IPS-18c (cell line): ENCODE data around the gene BTBD9.

Source experiments
- H3K4me3 ChIP-seq: 2 replicates; pipeline ENCODE4 v1.7.0; 2013; ENCODE audit warnings: low read depth, mild to moderate bottlenecking, low read length, moderate library complexity; ENCODE audit not compliant: insufficient read depth
- H3K9me3 ChIP-seq: one replicate; pipeline ENCODE4 v1.6.1; 2013; ENCODE audit warnings: mild to moderate bottlenecking, low read length, moderate library complexity; ENCODE audit not compliant: control insufficient read depth, insufficient read depth

The BTBD9 gene

DNA sequence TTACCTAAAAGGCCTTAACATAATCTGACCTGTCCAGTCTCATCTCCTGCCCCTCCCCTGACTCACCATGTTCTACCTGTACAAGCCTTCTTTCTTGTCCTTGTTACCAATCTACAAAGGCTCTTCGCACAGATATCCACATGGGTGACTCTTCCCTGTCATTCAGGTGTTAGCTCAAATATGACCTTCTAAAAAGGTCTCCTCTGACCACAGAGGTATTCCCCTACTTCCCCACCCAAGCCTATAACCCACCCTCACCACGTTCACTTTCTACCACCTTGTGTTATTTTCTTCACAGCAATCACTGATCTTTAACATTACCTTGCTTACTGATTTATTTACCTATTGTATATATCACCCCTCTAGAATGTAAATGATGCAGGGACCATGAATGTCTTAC lies 96.7 kb downstream of the BTBD9 start:
- H3K4me3 ChIP-seq: no peak overlapping the region

DNA sequence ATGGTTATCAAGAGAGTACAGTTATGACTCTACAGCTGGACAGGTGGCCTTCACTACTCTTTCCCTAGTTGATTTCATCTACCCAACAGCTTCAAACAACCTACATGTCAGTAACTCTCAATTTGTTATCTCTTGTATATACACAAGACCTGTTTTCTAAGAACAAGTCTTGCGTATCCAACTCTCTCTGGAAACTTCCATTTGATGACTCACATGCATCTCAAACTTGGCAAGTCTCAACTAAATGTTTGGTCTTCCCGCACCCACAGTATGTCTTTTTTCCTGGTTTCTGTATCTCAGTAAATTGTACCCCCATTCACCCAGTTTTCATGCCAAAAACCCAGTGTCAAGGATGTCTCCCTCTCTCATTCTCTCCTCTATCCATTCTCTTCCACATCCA lies 97.7 kb downstream of the BTBD9 start:
- no peak overlapping the region for H3K4me3 ChIP-seq
- H3K9me3 ChIP-seq: no peaks in the 10 kb centered on the region

More for the DNA sequence above, 96.7 kb downstream of the BTBD9 start:
- no peaks in the 10 kb centered on the region for H3K9me3 ChIP-seq

DNA sequence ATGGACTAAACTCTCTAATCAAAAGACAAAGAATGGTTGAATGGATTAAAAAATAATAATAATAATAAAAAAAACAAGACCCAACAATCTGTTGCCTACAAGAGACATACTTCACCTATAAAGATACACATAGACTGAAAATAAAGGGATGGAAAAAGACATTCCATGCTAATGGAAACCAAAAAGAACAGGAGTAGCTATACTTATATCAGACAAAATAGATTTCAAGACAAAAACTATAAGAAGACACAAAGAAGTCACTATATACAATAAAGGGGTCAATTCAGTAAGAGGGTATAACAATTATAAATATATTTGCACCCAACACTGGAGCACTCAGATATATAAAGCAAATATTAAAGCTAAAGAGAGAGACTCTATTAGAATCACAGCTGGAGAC lies 106.7 kb downstream of the BTBD9 start:
- no peak overlapping the region for H3K4me3 ChIP-seq

DNA sequence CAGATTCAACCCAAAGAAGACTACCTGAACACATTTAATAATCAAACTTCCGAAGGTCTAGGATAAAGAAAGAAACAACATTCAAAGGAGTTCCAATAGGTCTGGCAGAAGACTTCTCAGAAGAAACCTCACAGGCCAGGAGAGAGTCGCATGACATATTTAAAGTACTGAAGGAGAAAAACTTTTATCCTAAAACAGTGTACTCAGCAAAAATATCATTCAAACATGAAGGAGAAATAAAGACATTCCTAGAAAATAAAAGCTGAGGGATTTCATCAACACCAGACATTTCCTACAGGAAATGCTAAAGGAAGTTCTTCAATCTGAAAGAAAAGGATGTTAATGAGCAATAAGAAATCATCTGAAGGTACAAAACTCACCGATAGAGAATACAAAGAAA lies 108.6 kb downstream of the BTBD9 start:
- Histone ChIP-seq H3K4me3 (no peak overlapping the region), H3K9me3 (peaks cover 3% of the 10 kb centered on the region)

More for the DNA sequence above, 106.7 kb downstream of the BTBD9 start:
- no peaks in the 10 kb centered on the region for H3K9me3 ChIP-seq

DNA sequence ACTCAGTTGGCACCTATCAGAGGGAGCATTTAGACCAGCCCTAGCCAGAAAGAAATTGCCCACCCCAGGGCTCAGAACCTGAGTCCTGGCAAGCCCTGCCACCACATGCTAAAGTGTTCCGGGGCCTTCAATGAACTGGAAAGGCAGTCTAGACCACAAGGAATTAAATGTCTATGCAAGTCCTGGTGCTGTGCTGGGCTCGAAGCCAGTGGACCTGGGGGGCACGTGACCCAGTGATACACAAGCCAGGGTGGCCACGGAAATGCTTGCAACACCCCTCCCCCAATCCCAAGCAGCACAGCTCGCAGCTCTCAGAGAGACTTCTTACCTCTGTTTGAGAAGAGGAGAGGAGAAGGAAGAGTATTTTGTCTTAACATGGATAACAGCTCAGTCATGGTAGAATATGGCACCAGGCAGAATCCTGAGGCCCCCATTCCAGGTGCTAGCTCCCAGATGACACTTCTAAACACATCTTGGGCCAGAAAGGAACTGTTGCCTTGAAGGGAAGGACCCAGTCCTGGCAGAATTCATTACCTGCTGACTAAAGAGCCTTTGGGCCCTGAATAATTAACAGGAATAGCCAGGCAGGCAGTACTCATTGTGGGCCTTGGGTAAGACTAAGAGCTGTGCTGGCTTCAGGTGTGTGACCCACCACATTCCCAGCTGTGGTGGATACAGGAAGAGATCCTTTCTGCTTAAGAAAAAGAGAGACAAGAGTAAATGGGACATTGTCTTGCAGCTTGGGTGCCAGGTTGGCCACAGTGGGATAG lies 111.3 kb downstream of the BTBD9 start:
- Histone ChIP-seq H3K9me3 (peaks cover 3% of the 10 kb centered on the region), H3K4me3 (no peak overlapping the region; the same call in 1 of the 2 replicates)

DNA sequence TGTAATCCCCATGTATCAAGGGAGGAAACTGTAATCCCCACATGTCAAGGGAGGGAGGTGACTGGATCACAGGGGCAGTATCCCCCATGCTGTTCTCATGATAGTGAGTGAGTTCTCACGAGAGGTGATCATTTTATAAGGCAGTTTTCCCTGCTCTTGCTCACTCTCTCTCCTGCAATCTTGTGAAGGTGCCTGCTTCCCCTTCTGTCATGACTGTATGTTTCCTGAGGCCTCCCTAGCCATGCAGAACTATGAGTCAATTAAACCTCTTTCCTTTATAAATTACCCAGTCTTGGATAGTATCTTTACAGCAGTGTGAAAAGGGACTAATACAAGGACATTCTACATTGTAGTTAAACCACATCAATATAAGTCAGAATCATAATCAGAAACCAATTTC lies 112.4 kb downstream of the BTBD9 start:
- H3K9me3 ChIP-seq: peaks cover 3% of the 10 kb centered on the region
- no peak overlapping the region for H3K4me3 ChIP-seq

DNA sequence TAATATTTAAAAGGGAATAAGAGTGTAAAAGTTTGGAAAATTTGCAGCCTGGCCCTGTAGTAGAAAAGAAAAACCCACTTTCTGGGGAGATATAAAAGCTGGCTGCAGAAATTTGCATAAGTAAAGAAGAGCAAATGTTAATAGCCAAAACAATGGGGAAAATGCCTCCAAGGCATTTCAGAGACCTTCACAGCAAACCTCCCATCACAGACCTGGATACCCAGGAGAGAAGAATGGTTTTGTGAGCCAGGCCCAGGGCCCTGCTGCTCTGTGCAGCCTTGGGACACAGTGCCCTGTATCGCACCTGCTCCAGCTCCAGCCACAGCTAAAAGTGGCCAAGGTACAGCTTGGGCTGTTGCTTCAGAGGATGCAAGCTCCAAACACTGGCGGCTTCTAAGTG lies 113.8 kb downstream of the BTBD9 start:
- H3K4me3 ChIP-seq: no peak overlapping the region
- H3K9me3 ChIP-seq: peaks cover 3% of the 10 kb centered on the region

DNA sequence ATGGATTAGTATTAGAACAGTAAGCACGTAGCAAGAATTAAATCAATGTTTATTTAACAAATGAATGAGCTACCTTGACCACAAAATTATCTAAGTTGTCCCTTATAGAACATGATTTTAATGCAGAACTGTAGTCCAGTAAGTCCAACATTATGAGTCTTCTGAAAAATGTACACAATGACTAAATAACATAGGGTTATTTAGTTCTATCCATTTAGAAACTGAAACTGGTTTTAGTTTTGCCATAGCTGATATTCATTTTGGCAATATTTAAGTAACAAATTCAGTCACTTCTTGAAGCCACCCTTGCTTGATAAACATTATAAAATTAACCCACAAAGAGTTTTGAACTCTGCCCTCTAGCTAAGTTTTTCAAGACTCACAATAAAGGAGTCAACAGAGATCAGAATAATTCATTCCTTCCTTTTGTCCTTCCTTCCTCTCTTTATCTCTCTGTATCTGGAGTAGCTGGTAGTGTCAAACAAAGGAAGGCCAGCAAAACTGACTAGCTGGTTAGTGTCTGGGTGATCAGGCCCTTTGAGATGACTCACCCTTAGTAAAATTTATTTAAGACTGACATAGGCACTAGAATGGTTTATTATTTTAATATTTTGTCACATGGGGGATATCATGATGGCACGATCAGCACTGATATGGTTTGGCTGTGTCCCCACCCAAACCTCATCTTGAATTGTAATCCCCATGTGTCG lies 115.1 kb downstream of the BTBD9 start:
- H3K4me3 ChIP-seq: no peak overlapping the region

DNA sequence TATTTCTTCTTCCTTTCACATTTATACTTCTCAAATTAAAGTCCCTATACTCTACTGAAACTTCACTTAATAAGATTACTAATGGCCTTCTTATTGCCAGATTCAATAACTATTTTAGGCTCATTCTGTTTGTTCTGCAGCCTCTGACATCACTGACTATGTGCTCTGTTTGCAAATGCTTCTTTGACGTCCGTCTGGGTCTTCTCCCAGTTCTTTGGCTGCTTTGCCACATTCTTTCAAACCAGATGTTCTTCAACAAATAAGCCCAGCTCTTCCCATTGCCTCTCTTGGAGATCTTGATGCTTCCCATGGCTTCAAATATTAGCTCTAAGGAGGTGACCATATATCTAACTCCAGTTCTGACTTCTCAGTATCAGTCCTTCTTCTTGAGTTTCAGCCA lies 117.4 kb downstream of the BTBD9 start:
- H3K9me3 ChIP-seq: peaks cover 3% of the 10 kb centered on the region
- no peak overlapping the region for H3K4me3 ChIP-seq

More for the DNA sequence above, 115.1 kb downstream of the BTBD9 start:
- H3K9me3 ChIP-seq: peaks cover 3% of the 10 kb centered on the region

DNA sequence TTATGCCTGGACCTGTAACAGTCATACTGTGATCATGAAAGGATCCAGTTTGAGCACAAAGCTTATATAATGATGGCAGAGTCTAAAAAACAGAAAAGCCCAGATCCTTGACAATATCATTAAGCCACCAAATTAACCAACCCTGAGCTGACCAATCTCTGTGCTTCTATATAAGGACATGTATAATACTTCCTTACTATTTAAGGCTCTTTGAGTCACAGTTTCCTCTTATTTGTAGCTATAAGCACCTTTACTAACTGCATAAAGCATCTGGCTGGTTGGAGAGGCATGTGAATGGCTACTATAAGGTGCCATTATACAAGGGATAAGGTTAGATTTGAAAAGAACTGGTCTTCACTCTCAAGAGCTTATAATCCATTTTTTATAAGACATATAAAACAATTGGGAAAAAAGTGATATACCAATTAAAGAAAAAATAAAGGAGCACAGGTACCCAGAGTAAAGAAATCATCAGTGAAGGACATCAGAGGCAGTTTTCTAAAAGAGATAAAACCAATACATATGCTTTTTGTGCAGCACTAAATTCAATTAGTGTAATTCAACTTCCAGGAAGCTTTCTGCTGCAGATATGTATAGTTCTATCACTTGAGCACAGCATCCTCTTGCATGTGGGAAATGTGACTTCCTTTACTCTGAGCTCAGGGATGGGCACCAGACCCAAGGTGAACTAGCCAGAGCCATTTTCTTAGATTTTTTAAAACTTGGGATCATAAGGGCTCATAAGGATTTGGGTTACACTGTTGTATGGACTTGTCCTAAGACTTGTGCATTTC lies 121.0 kb downstream of the BTBD9 start:
- no peaks in the 10 kb centered on the region for H3K9me3 ChIP-seq
- no peak overlapping the region for H3K4me3 ChIP-seq

DNA sequence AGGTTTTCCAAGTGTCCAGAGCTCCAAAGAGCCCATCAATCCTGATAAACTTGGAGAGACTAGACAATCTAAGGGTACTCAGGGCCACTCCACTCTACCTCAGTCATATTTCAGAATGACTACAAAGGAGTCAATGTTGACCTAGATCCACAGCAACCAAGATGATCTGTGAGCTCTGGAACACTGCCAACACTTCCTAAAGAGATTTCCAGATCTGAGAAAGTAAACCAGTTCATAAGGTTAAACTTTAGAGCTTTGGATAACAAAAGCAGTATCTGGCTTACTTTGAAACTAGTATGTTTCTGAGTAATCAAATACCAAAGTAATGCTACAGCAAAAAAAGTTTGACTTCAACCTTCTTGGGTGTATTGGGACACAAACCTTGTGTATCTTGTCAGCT lies 122.7 kb downstream of the BTBD9 start:
- H3K4me3 ChIP-seq: no peak overlapping the region
- no peaks in the 10 kb centered on the region for H3K9me3 ChIP-seq

DNA sequence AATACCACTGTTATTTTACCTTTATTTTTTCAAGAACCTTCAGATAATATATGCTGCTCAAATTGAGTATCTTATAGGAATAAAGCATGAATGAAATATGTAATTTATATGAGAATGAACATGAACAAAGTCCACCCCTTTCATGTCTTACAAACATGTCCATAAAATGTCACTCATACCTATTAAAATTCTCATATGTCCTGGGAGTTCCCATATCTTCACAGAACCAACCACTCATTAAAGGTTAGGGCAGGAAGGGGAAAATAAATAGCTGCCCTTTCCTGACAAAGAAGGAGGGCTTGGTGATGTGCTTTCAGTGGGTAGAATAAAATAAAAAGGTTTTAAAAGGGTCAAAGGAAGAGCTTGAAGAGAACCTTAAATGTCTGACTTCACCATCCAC lies 125.3 kb downstream of the BTBD9 start:
- Histone ChIP-seq H3K4me3 (no peak overlapping the region), H3K9me3 (no peaks in the 10 kb centered on the region)

DNA sequence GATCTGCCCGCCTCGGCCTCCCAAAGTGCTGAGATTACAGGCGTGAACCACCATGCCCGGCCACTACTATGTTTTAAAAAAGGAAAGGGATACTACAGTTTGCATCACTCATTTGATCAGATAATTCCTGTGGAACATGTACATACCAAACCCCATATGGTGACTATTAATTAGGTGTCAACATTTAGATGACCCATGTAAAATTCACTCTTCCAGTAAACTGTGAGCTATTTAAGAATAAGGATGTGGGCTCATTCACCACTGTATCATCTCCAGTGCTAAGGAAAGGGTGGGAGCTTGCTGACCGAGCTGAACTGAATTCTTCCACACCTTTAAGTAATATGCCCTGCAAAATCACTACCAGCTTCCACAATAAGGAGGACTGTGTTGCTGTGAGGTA lies 127.5 kb downstream of the BTBD9 start:
- Histone ChIP-seq H3K4me3 (no peak overlapping the region), H3K9me3 (no peaks in the 10 kb centered on the region)

DNA sequence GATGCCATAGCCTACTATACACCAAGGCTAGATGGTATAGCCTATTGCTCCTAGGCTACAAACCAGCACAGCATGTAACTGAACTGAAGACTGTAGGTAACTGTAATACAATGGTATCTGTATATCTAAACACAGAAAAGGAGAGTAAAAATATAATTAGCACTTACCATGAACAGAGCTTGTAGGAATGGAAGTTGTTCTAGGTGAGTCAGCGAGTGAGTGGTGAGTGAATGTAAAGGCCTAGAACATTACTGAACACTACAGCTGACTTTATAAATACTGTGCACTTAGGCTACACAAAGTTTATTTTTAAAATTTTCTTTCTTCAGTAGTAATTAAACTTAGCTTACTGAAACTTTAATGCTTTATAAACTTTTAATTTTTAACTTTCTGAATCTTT lies 129.5 kb downstream of the BTBD9 start:
- no peaks in the 10 kb centered on the region for H3K9me3 ChIP-seq
- H3K4me3 ChIP-seq: no peak overlapping the region

DNA sequence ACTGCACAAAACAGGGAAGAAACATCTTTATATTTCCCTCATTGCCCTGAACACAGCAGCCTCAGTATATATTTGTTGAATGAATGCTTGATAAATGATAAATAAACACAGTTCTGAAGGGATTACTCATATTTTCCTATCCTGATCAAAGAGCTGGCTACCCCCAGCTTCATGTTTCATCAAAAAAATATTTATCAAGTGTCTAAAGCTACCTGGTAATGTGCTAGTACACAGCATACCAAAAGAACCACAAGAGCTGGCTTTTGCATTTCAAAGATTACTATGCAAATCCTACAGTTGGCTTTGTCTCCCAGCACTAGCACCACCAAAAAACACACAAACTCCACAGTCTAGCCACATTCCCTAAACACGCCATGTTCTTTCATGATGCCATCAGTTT lies 130.0 kb downstream of the BTBD9 start:
- no peak overlapping the region for H3K4me3 ChIP-seq
- H3K9me3 ChIP-seq: no peaks in the 10 kb centered on the region

DNA sequence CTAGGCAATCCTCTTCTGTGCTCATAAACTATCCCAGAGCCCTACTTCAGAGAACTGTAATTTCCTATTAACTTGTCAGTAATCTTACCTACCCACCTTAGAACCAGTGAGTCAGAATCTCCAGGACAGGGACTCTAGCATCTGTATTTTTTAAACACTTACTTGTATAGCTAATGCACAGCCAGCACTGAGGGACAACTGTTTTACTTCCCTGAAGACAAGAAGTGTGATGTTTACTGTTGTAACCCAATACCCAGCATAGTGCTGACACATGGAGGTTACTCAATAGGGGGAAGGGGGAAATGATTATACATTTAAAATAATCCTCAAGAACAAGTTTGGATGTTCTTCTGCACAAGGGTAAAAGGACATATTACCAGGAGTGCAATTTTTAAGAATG lies 130.8 kb downstream of the BTBD9 start:
- H3K9me3 ChIP-seq: no peaks in the 10 kb centered on the region
- H3K4me3 ChIP-seq: no peak overlapping the region

DNA sequence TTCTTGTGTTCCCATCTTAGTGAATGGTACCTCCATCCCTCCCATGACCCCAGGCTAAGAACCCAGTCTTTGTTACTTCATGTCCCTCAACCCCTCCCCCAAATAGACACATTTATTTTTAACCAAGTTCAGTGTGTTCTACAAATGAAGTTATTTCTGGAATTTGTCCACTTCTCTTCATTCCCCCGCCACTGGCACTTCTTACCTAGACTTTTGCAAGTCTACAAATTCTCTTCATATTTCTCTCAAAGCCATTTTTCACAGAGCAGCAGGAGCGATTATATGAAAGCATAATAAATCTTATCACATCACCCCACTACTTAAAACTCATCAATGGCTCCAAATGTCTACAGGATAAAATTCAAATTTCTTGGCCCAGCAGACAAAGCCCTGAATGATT lies 131.4 kb downstream of the BTBD9 start:
- H3K4me3 ChIP-seq: no peak overlapping the region
- H3K9me3 ChIP-seq: no peaks in the 10 kb centered on the region

DNA sequence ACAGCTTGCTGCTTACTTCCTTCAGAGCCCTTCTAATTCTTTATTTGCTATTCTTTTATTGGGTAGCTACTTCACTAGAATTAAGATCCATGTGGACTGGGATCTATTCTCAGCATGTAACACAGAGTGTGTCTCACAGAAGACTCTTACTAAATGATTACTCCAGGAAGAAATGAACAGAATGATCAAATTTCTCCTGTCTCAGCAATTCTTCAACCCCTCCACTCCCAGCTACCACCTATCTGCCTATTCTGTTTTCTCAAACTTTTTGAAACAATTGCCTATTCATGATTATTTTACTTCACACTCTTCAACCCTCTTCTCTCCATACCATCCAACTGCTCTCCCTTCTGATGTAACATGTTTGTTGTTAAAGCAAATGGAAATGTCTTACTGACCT lies 132.6 kb downstream of the BTBD9 start:
- no peak overlapping the region for H3K4me3 ChIP-seq
- H3K9me3 ChIP-seq: no peaks in the 10 kb centered on the region
